ENCODE measurements around the gene ANTXRL.

DNA sequence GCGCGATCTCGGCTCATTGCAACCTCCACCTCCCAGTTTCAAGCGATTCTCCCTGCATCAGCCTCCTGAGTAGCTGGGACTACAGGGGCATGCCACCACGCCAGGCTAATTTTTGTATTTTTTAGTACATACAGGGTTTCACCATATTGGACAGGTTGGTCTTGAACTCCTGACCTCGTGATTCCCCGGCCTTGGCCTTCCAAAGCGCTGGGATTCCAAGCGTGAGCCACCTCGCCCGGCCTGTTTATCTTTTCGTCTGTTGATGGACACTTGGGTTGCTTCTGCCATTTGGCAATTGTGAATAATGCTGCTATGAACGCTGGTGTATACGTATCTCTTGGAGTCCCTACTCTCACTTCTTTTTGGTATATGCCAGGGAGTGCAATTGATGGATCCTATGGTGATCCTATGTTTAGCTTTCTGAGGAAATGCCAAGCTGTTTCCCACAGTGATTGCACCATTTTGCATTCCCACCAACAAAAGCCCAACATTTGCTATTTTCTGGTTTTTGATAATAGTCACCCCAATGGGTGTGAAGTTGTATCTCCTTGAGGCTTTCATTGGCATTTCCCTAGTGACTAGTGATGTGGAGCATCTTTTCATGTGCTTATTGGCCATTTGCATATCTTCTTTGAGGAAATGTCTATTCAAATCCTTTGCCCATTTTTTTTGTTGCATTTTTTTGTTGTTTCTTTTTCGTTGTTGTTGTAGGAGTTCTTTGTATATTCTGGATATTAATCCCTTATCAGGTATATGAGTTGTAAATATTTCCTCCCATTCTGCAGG lies 3.5 kb downstream of the ANTXRL start:
- TF ChIP-seq POLR2AphosphoS5 (IDR thresholded peaks at IDR 0.05) (no peak), SMC3 (conservative IDR thresholded peaks at IDR 0.05; ENCODE audit: poor library complexity) (no peak), TAF1 (IDR thresholded peaks at IDR 0.05; ENCODE audit: low read depth) (no peak), EZH2 (IDR thresholded peaks at IDR 0.05; ENCODE audit: borderline replicate concordance, insufficient read depth, low read length, poor library complexity, severe bottlenecking) (no peak), EP300 (conservative IDR thresholded peaks at IDR 0.05; ENCODE audit: poor library complexity, severe bottlenecking) (no peak), MXI1 (conservative IDR thresholded peaks at IDR 0.05; ENCODE audit: poor library complexity, severe bottlenecking) (no peak)
- TF ChIP-seq, protein P1, sequence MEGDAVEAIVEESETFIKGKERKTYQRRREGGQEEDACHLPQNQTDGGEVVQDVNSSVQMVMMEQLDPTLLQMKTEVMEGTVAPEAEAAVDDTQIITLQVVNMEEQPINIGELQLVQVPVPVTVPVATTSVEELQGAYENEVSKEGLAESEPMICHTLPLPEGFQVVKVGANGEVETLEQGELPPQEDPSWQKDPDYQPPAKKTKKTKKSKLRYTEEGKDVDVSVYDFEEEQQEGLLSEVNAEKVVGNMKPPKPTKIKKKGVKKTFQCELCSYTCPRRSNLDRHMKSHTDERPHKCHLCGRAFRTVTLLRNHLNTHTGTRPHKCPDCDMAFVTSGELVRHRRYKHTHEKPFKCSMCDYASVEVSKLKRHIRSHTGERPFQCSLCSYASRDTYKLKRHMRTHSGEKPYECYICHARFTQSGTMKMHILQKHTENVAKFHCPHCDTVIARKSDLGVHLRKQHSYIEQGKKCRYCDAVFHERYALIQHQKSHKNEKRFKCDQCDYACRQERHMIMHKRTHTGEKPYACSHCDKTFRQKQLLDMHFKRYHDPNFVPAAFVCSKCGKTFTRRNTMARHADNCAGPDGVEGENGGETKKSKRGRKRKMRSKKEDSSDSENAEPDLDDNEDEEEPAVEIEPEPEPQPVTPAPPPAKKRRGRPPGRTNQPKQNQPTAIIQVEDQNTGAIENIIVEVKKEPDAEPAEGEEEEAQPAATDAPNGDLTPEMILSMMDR (IDR thresholded peaks at IDR 0.05; ENCODE audit: poor library complexity, severe bottlenecking), result no peak
- TF ChIP-seq, protein P2, sequence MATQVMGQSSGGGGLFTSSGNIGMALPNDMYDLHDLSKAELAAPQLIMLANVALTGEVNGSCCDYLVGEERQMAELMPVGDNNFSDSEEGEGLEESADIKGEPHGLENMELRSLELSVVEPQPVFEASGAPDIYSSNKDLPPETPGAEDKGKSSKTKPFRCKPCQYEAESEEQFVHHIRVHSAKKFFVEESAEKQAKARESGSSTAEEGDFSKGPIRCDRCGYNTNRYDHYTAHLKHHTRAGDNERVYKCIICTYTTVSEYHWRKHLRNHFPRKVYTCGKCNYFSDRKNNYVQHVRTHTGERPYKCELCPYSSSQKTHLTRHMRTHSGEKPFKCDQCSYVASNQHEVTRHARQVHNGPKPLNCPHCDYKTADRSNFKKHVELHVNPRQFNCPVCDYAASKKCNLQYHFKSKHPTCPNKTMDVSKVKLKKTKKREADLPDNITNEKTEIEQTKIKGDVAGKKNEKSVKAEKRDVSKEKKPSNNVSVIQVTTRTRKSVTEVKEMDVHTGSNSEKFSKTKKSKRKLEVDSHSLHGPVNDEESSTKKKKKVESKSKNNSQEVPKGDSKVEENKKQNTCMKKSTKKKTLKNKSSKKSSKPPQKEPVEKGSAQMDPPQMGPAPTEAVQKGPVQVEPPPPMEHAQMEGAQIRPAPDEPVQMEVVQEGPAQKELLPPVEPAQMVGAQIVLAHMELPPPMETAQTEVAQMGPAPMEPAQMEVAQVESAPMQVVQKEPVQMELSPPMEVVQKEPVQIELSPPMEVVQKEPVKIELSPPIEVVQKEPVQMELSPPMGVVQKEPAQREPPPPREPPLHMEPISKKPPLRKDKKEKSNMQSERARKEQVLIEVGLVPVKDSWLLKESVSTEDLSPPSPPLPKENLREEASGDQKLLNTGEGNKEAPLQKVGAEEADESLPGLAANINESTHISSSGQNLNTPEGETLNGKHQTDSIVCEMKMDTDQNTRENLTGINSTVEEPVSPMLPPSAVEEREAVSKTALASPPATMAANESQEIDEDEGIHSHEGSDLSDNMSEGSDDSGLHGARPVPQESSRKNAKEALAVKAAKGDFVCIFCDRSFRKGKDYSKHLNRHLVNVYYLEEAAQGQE (IDR thresholded peaks at IDR 0.05; ENCODE audit: borderline replicate concordance), result no peak

Measured in neural cell (in vitro differentiated cells).